Spleen (tissue), 7 donors: Measurements from ENCODE around the gene AKAP13.

Experiments
- CTCF ChIP-seq, 11 experiments: fragments of 200-600 bp in 7 of 11; fragments of 450-650 bp in 4 of 11; sonication (generic) in 4 of 11; IDR thresholded peaks in 8 of 11; conservative IDR thresholded peaks in 3 of 11; 1 replicate in 7 of 11; 2 replicates in 4 of 11; pipeline versions ENCODE4 v1.4.0 to v1.8.0; 2016 to 2021; ENCODE audit warnings: antibody characterized with exemption in 11 of 11, inconsistent platforms in 4 of 11, mild to moderate bottlenecking in 1 of 11
- POLR2A ChIP-seq, 3 donors: fragments of 450-650 bp; IDR thresholded peaks; one replicate each; pipeline ENCODE4 v1.5.1; 2017; ENCODE audit warnings: antibody characterized with exemption in 3 of 3, mild to moderate bottlenecking in 1 of 3
- donor health status: DM: no; HTN: no; CAD: no; lungs with moderate emphysema.
- donor health status: DM: no; HTN: no; CAD: no.
- donor health status: DM: no; HTN: no; CAD: no.

- no peak for TF ChIP-seq POLR2A (IDR thresholded peaks at IDR 0.05)
- TF ChIP-seq CTCF (IDR thresholded peaks at IDR 0.05 in 8 of 11, conservative IDR thresholded peaks at IDR 0.05 in 3 of 11): no peak
Observed at GRCh38 chr15:85777250-85778106, 397.1 kb downstream of the AKAP13 start.
